IMR-90 (cell line): ENCODE data around the gene BMP8A.

Source experiments
- CTCF ChIP-seq: conservative IDR thresholded peaks from 2 replicates; pipeline ENCODE4 v1.5.1; 2012; ENCODE audit warnings: mild to moderate bottlenecking, low read depth, low read length, improper control_type of control experiment
- ELK1 ChIP-seq: fragments of 150-350 bp; IDR thresholded peaks from 2 replicates; pipeline ENCODE4 v1.6.1; 2016; ENCODE audit warnings: low read depth, mild to moderate bottlenecking, low read length, moderate library complexity, borderline replicate concordance
- POLR2A ChIP-seq: IDR thresholded peaks from 2 replicates; pipeline ENCODE4 v1.6.1; 2012; ENCODE audit warnings: mild to moderate bottlenecking, low read depth, low read length
- RAD21 ChIP-seq: IDR thresholded peaks from 2 replicates; pipeline ENCODE4 v1.6.1; 2012; ENCODE audit warnings: low read length, improper control_type of control experiment

- TF ChIP-seq ELK1 (no peak), POLR2A (no peak), CTCF (no peak), RAD21 (no peak)
Measured at GRCh38 chr1:39571178-39571483, 79.7 kb downstream of the BMP8A start.
